ENCODE measurements around the gene CD8B. TPM values are rescaled to one million over a fixed set of nuclear protein-coding genes. Genes with fewer than 3 reads are reported as not detected.

Gene CD8B
- total RNA-seq, 1 experiment from 2014 or later, result 0.24 TPM

- peaks cover 6 to 13% of the 10 kb centered on the region in 2 experiments for H3K4me1 Mint-ChIP-seq
- no peaks in the 10 kb centered on the region for H4K20me1 ChIP-seq (ENCODE audit: control insufficient read depth, insufficient read depth, insufficient read length)
- no peak overlapping the region for H3K27ac Mint-ChIP-seq
- no peak overlapping the region for H2BK5ac ChIP-seq (ENCODE audit: insufficient read length, low read length)
- no peaks in the 10 kb centered on the region for H3K23me2 ChIP-seq (ENCODE audit: insufficient read length, low read depth, low read length, poor library complexity, severe bottlenecking)
- H3K36me3 Mint-ChIP-seq (ENCODE audit: insufficient read depth in 1 of 3, low read depth in 3 of 3), result peaks cover 0 to 7% (median 2%) of the 10 kb centered on the region in 3 experiments; a peak in 3 of 7 replicates
- no peak overlapping the region for H3K4me2 ChIP-seq (ENCODE audit: insufficient read depth, insufficient read length, low read length)
- peaks cover 4% of the 10 kb centered on the region for H3K4me1 ChIP-seq (ENCODE audit: insufficient read depth, low read length)
- H4K8ac ChIP-seq (replicated peaks; ENCODE audit: insufficient read length, low read depth, low read length), result no peak overlapping the region
- H3T11ph ChIP-seq (ENCODE audit: low read length), result no peak overlapping the region
- no peak overlapping the region for H3K4me3 Mint-ChIP-seq
- no peak overlapping the region for H3K18ac ChIP-seq (ENCODE audit: insufficient read length, low read depth, low read length)
- H3K9ac ChIP-seq (ENCODE audit: extremely low read depth, insufficient read length, low read length), result no peak overlapping the region
- H2BK120ac ChIP-seq (ENCODE audit: low read depth, low read length, poor library complexity, severe bottlenecking), result no peak overlapping the region
- H2BK12ac ChIP-seq (ENCODE audit: insufficient read length, low read depth, low read length), result no peak overlapping the region
- no peak overlapping the region for H4K5ac ChIP-seq (ENCODE audit: insufficient read length, low read depth, low read length)
- DNase-seq, result no peak
- H3K14ac ChIP-seq (ENCODE audit: insufficient read depth, low read length), result no peak overlapping the region
- H4K91ac ChIP-seq (ENCODE audit: insufficient read length, low read depth, low read length), result no peak overlapping the region
- no peak overlapping the region for H3K4ac ChIP-seq (ENCODE audit: low read depth, low read length)
- no peak overlapping the region for H2BK15ac ChIP-seq (ENCODE audit: low read depth, low read length)
- H2AFZ ChIP-seq (ENCODE audit: low read length), result no peak overlapping the region
- no peak overlapping the region for H2BK20ac ChIP-seq (ENCODE audit: low read depth, low read length, poor library complexity, severe bottlenecking)
- H3K9me3 Mint-ChIP-seq, result peaks cover 6% of the 10 kb centered on the region in 2 experiments; a peak in 4 of 5 replicates
- H3K79me2 ChIP-seq (ENCODE audit: insufficient read depth, low read length), result no peaks in the 10 kb centered on the region
- peaks cover 4% of the 10 kb centered on the region for H3K9me3 ChIP-seq (ENCODE audit: control insufficient read depth, low read depth, low read length)
- WGBS (ENCODE audit: extremely low coverage, insufficient read length, low lambda C conversion rate), result no CpG with 5 or more reads among the region's 4 CpGs
- peaks cover 9% of the 10 kb centered on the region for H3K27me3 Mint-ChIP-seq (ENCODE audit: low read depth)
- no peak overlapping the region for H3K27ac ChIP-seq (ENCODE audit: insufficient read length, low read depth, low read length)
- H3K23ac ChIP-seq (ENCODE audit: insufficient read length, low read depth, low read length), result no peak overlapping the region
- H3K27me3 ChIP-seq (ENCODE audit: insufficient read depth, low read length), result no peaks in the 10 kb centered on the region
- H3K56ac ChIP-seq (ENCODE audit: insufficient read length, low read depth, low read length), result no peak overlapping the region
- H3K79me1 ChIP-seq (ENCODE audit: insufficient read depth, low read depth, low read length, poor library complexity, severe bottlenecking), result no peaks in the 10 kb centered on the region
- TF ChIP-seq CTCF (conservative IDR thresholded peaks at IDR 0.05), result no peak
- H2AK5ac ChIP-seq (ENCODE audit: insufficient read length, low read length), result no peak overlapping the region
Measured at GRCh38 chr2:86826951-86827350, 34.7 kb downstream of the CD8B start.
